Vagina (tissue), 2 donors: Measurements from ENCODE around the gene TFAP2A.

ENCODE experiments used
- POLR2A ChIP-seq, 2 donors: fragments of 450-650 bp; IDR thresholded peaks; one replicate each; pipeline ENCODE4 v1.6.1; 2017; ENCODE audit warnings: antibody characterized with exemption in 2 of 2, mild to moderate bottlenecking in 2 of 2, moderate library complexity in 2 of 2
- TF ChIP-seq, protein P1 (sequence below), 3 experiments: fragments of 450-650 bp in 2 of 3; fragments of 200-600 bp in 1 of 3; sonication (generic) in 1 of 3; IDR thresholded peaks; one replicate each; pipeline ENCODE4 v1.5.1; 2017 to 2019; ENCODE audit warnings: antibody characterized with exemption in 3 of 3, mild to moderate bottlenecking in 2 of 3, moderate library complexity in 2 of 3

DNA sequence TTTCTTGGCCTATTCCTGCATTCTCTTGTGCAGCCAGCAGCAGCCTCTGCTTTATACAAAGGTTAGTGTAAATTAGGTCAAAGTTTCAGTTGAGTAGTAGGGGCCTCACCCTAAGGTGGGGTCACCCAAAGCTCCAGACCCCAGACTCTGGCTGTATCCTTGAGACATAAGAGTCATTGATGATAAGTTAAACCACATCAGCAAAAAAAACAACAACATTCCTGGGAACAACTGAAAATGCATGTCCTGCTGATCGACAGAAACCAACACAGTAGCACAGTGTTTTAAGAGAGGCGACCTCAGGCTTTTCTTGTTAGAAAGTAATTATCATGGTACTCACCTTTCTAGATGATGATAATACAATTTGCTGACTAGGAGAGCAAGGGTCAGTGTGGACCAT, 52.6 kb downstream of the TFAP2A start:
- TF ChIP-seq, protein P1, sequence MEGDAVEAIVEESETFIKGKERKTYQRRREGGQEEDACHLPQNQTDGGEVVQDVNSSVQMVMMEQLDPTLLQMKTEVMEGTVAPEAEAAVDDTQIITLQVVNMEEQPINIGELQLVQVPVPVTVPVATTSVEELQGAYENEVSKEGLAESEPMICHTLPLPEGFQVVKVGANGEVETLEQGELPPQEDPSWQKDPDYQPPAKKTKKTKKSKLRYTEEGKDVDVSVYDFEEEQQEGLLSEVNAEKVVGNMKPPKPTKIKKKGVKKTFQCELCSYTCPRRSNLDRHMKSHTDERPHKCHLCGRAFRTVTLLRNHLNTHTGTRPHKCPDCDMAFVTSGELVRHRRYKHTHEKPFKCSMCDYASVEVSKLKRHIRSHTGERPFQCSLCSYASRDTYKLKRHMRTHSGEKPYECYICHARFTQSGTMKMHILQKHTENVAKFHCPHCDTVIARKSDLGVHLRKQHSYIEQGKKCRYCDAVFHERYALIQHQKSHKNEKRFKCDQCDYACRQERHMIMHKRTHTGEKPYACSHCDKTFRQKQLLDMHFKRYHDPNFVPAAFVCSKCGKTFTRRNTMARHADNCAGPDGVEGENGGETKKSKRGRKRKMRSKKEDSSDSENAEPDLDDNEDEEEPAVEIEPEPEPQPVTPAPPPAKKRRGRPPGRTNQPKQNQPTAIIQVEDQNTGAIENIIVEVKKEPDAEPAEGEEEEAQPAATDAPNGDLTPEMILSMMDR (IDR thresholded peaks at IDR 0.05) = no peak
- TF ChIP-seq POLR2A (IDR thresholded peaks at IDR 0.05) = no peak
